HG02884 (cell line): Measurements from ENCODE around the gene ANKRD33B.

Experiments used
- ATAC-seq: cut with Tn5 transposase; IDR thresholded peaks from one replicate; pipeline ENCODE4 v1.9.1; 2021; ENCODE audit warnings: mild to moderate bottlenecking, moderate library complexity; ENCODE audit not compliant: unreplicated experiment

The ANKRD33B gene

DNA sequence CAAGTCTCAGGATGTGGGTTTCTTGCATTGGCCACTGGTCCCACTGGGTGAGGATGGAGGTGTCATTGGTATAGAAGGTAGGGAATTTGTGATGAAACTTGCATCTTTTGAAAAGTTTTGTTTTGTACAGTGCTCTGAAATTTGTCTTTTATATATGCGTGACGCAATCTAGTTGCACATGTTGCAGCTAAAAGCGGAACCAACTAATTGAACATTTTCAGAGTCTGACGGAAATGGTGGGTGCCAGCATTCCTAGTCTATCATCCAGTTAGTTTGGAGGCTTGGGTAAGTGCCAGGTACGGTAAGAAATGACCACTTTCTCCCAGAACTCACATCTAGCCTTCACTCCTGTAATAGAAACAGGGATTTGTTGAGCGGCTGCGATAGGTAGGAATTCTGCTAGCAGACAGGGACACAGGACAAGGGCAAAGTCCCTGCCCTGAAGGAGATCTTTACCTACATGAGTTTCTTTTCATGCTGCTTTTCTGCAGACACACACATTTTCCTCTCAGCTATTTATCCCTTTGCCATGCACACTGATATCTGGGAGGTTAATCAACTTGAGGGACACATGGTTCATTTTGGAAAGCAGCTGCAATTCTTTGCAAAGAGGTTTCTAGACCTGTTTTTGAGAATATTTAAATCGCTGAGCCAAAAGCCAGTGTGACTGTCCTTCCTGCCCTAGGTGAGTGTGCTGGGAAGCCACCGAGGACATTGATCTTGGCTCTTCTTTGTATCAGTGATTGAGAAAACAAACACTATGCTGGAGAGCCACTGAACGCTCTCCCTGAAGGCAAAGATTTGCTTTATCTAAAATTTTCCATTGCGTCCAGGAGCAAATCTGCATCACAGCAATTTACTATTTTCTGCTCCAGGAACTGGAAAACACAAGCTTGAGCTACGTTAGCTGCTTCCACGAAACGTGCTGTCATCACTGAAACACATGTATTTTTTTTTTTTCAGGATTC, 107.5 kb downstream of the ANKRD33B start:
- no peak for ATAC-seq

DNA sequence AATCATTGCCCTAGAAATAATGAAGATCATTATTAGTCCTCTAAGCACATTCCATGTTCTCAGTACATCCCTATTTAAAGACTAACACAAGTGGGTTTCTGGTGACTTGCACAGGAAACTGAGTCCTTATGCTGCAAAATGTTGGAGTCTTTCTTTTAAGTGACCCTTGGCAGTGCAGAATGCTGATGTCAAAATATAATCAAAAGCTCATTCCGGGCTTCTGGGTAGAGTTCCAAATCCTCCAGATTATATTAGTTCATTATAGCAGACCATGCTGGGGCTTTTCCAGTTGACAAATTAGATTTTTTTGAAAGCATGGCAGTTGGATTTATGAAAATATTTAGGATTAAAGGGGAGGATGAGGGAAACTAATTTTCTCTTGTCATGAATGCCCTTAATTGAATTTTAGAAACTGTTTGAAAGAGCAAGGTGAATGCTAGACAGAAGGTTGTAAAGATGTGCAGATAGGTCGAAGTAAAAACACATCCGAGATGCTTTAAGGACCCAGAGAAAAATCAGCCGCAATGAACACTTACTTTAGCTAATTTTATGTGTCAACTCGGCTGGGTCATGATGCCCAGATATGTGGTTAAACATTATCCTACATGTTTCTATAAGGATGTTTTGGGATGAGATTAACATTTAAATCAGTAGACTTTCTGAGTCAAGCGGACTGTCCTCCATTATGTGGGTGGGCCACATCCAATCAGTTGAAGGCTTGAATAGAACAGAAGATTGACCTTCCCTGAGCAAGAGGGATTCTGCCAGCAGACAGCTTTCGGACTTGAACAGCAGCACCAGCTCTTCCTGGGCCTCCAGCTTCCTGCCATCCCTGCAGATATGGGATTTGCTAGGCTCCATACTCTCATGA, 108.5 kb downstream of the ANKRD33B start:
- no peak for ATAC-seq

DNA sequence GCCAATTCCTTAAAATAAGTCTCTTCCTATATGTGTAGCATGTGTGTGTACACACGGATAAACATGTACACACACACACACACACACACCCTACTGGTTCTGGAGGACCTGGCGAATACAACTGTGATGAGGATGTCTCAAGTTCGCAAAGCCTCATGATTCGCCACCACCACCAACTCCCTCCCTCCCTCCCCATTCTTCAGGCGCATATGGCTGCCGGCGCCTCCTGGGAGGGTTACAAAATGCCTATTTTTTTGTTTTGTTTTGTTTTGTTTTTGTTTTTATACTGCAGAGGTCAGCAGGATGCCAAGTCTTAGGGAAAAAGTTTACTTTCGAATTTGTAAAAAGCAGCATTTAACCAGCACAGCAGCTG, 109.1 kb downstream of the ANKRD33B start:
- ATAC-seq: no peak

DNA sequence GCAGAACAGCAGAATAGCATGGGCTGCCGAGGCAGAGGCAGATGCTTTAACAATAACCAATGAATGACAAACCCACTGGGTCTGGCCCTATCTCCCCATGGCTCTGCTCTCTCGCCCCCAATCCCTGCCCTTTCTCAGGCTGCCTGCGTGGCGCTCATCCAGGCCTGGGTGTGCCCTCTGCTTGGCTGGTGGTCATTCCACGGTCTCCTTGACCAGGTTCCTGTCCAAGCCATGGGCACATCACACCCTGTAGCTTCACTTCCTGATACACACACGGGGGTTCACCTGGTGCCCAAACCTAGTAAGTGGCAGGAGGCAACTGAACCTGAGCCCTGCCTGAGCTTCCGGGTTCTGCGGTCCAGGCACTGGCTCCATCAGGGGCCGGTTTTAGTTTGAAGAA, 109.5 kb downstream of the ANKRD33B start:
- no peak for ATAC-seq

DNA sequence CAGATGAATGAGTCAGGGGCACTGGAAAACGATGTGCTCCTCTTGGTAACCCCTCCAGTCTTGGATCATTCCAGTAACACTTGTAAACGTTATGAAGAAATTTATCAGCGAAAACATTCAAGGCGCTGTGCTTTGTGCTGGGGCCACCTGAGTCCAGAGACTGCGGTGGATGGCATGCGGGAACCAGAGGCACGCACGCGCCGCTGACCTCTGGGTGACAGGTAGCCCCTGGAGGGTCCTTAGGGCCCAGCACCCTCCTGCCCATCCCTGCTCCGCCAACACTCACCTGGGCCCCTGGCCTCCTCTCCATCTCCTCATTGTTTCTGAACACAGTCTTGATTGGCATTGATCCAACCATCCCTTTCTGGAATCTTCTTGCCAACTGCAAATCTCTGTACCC, 110.2 kb downstream of the ANKRD33B start:
- no peak for ATAC-seq

DNA sequence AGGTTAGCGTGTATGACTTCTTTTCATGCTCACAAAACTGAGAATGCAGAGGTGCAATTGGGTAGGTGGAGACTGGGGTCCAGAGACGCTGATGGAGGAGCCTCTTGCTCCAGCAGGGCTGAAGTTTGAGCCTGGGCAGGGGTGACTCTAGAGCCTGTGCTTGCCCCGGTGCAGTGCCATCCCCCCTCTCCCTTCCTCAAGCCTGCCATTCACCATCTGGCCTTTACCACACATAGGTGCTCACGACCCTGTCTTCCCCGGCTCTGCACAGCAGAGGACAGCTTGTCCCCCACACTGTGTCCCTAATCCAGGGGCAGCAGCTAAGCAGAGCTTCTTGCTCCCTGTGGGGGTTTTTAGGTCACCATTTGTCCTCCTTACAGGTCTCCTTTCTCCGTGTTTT, 110.7 kb downstream of the ANKRD33B start:
- no peak for ATAC-seq

DNA sequence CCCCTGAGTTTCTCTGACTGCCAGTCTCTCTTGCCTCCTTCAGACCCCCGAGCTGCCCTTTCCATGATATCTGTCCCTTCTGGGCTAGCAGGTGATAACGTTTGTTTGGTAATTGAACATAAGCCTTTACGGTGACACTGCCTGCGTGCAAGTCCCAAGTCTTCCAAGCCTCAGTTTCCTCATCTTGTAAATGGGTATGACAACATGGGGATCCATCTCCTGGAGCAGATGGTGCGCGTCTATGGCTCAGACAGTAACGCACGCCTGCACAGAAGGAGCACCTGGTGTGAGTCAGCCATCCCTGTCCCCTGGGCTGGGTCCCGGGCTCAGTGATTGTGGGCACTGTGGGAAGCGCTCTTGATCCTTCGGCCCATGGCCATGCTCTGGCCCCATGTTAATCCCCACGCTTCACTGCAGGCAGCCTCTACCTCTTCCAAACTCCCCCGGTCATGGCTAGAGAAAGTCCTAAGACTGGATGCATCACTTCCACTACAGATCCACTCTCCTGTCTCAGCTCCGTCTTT, 111.4 kb downstream of the ANKRD33B start:
- no peak for ATAC-seq

DNA sequence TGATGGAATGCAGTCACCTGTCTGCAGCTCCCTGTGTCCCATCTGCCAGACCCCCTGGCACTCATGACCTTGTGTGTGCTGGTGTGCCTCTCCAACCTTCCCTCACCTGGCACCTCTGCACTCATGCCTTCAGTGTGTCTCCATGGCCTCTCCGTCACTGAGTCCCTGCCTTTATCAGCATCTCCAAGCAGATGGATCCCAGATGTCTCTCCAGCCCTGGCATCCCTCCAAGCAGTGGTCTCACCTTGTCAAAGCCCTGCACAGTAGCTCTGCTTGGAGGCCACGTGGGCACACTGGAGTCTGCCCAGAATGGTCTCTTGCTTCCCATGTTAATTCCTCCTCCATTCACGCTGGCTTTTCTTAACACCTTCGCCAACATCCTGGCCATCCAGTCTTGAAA, 112.4 kb downstream of the ANKRD33B start:
- no peak for ATAC-seq

DNA sequence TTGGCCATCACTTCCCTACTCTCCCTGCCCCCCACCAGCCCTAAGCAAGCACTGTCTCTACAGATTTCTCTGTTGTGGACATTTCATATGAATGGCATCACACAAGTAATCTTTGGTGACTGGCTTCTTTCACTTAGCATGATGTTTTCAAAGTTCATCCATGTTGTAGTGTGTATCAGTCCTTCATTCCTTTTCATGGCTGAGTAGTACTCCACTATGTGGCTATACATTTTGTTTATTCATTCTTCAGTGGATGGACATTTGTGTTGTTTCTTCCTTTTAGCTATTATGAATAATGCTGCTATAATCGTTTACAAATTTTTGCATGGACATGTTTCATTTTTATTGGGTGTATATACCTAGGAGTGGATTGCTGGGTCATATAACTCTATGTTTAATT, 113.1 kb downstream of the ANKRD33B start:
- ATAC-seq: no peak

DNA sequence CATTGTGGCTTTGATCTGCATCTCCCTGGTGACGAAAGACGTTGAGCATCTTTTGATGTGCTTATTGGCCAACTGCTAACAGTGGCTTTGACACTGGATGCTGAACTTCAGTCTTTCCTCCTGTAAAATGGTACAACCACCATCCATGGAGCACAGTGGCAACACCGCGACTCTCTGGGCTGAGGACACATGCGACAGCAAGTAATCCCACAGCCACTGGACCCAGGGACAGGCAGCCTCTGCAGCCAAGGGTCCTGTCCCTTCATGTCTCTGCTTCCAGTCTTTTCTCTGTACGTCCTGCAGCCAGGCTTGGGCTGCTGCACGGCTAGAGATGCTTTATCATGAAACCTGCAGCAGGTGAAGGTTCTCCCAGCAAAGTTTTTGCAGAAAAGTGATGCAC, 113.7 kb downstream of the ANKRD33B start:
- ATAC-seq: no peak

DNA sequence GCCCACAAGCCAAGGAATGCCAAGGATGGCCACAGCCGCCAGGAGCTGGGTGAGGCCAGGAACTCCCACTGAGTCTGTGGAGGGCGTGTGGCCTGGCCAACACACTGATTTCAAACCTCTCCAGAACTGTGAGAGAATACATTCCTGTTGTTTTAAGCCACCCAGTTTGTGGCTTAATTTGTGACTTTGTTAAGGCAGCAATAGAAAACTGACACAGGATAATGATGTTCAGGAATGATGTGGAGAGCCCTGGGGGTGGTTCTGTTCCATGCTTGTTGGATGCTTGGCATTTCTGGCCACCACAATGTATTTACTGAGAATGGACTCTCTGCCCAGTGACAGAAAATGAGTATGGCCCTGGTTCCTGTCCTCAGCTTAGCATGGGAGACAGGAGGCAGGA, 114.4 kb downstream of the ANKRD33B start:
- ATAC-seq: no peak

DNA sequence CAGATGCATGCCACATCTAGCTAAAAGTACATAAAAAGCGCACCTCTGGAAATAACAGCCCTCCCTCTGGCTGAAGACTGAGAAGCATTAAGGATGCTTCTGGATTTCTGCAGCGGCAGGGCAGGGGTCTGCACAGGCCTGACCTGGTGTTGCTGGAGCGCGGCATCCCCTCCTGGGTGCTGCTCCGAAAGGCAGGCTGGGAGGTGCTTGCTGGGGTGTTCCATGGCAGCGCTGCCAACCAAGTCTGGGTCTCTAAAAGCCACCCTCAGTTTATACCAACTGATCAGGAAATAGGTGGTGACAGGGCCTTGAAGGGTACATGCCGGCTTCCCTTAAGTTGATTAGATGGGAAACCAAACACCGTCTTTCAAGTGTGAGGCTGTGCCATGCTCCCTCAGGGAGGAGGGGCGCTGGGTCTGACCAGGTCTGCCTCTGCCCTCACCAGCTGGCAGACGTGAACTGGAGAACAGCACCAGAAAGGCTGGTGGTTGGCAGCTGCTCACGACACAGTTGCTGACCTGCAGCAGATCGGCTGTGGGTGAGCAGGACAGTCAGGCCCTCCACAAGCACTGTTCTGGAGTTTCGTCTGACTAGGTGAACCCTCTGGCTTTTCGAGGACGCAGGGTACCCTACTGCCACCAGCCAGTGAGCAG, 115.6 kb downstream of the ANKRD33B start:
- ATAC-seq: no peak

DNA sequence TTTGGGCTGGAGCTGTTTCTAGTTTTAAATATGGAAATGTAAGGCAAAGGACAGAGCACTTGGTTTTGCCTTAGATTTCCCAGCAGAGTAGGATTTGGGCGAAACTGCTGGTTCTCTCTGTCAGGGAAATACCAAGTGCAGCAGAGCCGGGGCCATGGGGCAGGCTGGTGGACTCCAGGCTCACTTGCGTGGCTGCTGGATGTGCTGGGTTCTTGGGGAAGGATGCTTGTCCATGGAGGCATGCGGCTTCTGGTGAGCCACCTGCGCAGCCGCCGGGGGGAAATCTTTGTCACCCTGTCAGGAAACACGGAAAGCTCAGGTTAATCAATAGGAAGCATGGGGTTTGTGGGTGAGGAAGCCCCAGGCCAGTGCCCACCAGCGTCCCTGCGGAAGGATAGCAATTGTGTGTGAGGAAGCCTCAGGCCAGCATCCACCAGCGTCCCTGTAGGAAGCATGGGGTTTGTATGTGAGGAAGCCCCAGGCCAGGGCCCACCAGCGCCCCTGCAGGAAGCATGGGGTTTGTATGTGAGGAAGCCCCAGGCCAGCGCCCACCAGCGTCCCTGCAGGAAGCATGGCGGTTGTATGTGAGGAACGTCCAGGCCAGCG, 117.1 kb downstream of the ANKRD33B start:
- no peak for ATAC-seq

DNA sequence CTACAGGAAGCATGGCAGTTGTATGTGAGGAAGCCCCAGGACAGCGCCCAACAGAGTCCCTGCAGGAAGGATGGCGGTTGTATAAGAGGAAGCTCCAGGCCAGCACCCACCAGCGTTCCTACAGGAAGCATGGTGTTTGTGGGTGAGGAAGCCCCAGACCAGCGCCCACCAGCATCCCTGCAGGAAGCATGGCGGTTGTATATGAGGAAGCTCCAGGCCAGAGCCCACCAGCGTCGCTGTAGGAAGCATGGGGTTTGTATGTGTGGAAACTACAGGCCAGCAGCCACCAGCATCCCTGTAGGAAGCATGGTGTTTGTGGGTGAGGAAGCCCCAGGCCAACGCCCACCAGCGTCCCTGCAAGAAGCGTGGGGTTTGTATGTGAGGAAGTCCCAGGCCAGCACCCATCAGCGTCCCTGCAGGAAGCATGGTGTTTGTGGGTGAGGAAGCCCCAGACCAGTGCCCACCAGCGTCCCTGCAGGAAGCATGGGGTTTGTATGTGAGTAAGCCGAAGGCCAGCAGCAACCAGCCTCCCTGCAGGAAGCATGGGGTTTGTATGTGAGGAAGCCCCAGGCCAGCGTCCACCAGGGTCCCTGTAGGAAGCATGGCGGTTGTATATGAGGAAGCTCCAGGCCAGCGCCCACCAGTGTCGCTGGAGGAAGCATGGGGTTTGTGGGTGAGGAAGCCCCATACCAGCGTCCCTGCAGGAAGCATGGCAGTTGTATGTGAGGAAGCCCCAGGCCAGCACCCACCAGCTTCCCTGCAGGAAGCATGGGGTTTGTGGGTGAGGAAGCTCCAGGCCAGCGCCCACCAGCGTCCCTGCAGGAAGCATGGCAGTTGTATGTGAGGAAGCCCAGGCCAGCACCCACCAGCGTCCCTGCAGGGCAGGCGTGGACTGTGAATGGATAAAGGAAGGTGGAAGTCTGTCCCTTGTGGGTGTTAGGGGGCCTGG, 118.1 kb downstream of the ANKRD33B start:
- no peak for ATAC-seq

DNA sequence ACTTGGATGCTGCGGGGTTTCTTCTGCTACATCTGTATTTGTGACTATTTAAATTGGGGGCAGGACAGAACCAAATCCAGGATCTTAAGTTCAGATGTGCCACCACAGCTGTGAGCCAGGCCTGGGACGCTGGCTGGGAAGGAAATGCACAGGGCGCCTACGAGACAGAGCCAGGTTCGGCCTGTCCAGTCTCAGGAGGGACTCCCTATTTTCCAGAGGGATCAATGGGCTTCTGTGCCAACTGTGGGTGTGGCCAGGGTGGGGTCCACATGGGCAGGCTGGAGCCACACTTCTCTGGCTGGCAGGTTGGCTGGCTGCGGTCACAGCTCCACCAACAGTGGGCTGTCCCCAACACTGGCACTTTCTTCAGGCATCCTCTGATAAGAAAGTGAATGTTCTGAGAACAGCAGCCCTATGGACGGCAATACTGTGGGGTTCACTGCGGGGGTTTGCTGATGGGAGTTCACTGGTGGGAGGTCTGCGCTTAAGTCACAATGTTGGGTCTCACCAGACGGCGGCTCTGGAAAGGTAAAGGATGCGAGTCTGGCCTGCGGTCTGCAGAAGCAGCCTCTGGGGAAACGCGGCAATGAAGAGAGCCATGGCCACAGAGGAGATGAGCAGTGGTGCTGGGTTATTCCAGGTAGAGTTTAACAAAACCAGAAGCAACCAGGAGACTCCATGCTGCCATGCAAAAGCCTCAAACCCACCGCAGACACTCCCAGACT, 119.1 kb downstream of the ANKRD33B start:
- no peak for ATAC-seq

DNA sequence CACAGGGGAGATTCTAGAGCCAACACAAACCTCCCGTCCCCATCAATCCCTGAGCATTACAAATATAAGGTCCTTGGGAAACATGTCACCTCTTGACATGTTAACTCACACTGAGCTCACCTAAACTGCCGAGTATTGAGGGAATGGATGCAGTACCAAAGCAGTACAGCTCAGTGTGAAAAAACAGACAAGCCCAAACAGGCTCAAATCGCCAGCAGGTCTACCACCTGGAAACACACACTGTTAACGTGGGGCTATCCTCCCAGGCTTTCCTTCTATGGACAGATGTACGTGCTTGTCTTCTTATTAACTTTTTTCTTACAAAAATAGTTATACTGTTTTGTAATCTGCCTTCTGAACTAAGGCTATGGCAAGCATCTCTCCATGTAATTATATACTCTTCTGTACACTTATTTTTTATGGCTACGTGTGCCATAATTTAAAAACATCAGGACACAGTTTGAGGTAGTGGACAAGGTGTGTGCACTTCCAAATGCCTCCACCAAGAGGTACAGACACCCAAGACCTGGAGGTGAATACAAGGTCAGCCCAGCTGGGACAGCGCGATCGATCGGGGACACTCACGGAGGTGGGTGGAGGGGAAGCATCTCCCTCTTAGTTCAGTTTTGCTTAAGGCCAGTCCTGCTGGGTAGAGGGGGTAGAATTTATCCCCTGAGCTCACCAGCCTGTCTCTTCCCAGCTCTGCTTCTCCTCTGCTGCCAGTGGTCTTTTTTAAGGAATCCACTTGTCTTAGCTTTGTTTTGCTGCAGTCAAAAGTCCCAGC, 120.6 kb downstream of the ANKRD33B start:
- peak; percentile 47 for ATAC-seq

DNA sequence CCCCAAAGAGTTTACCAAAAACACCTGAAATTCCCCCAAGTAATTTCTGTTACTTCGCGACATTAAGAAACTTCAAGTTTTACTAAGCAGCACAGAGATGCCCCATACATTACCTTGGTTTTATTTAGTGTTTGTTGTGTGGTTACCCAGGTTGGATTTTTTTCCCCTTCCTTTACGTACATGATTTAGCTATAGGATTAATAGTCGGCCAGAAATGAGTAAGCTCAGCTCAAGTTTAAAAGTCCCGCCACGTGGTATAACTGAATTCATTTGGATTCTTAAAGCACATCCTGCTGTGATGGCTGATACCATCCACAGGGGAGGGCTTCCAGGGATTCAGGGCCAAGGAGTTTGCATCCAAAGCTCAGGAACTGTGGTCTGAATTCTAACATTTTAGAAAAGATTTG, 121.2 kb downstream of the ANKRD33B start:
- ATAC-seq: peak; percentile 82

DNA sequence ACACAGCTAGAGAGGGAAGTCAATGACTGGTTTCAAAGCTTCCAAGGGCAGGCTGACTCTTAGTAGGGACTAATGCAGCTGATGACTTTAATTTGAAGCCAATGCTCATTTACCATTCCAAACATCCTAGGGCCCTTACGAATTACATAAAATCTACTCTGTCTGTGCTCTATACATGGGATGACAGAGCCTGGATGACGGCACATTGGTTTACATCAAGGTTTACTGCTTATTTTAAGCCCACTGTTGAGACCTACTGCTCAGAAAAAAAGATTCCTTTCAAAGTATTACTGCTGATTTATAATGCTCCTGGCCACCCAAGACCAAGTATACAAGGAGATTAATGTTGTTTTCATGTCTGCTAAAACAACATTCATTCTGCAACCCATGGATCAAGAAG, 123.0 kb downstream of the ANKRD33B start:
- no peak for ATAC-seq
